OCI-LY1 (cell line): ENCODE measurements around the gene MBOAT1.

ENCODE experiments used
- H2AFZ ChIP-seq: fragments of 200-600 bp; sonication (generic), shearing (Covaris generic); 2 replicates; pipeline ENCODE4 v1.6.0; 2014; ENCODE audit warnings: antibody characterized with exemption, mild to moderate bottlenecking, low read length
- H3F3A ChIP-seq: fragments of 200-600 bp; sonication (generic), shearing (Covaris generic); 2 replicates; pipeline ENCODE4 v1.6.0; 2014; ENCODE audit warnings: mild to moderate bottlenecking, antibody characterized with exemption, low read length, moderate library complexity; ENCODE audit not compliant: insufficient read depth
- H3K27ac ChIP-seq: fragments of 200-600 bp; sonication (generic); 2 replicates; pipeline ENCODE4 v1.5.1; 2014; ENCODE audit warnings: low read length, mixed run types, mild to moderate bottlenecking, low read depth; ENCODE audit not compliant: poor library complexity, severe bottlenecking
- H3K27me3 ChIP-seq: fragments of 200-600 bp; sonication (generic); 2 replicates; pipeline ENCODE4 v1.6.0; 2014; ENCODE audit warnings: antibody characterized with exemption, mild to moderate bottlenecking, low read length, moderate library complexity; ENCODE audit not compliant: insufficient read depth
- H3K36me3 ChIP-seq: fragments of 200-600 bp; sonication (generic); 2 replicates; pipeline ENCODE4 v1.6.1; 2014; ENCODE audit warnings: mild to moderate bottlenecking, antibody characterized with exemption, low read length, moderate library complexity, mixed read lengths; ENCODE audit not compliant: insufficient read depth
- H3K4me1 ChIP-seq: fragments of 200-600 bp; sonication (generic); 2 replicates; pipeline ENCODE4 v1.5.1; 2014; ENCODE audit warnings: mild to moderate bottlenecking, low read length, moderate library complexity; ENCODE audit not compliant: insufficient read depth, severe bottlenecking
- H3K4me2 ChIP-seq: fragments of 200-600 bp; sonication (generic), shearing (Covaris generic); 2 replicates; pipeline ENCODE4 v1.6.1; 2014; ENCODE audit warnings: low read length
- H3K4me3 ChIP-seq: fragments of 200-600 bp; sonication (generic); 2 replicates; pipeline ENCODE4 v1.5.1; 2014; ENCODE audit warnings: low read length, low read depth, mild to moderate bottlenecking, mixed read lengths; ENCODE audit not compliant: poor library complexity, severe bottlenecking
- H3K79me2 ChIP-seq: fragments of 200-600 bp; shearing (Covaris generic); 2 replicates; pipeline ENCODE4 v1.6.1; 2016; ENCODE audit warnings: mixed run types, low read length, mixed read lengths; ENCODE audit not compliant: insufficient read depth
- H3K9ac ChIP-seq: fragments of 200-600 bp; sonication (generic), shearing (Covaris generic); 2 replicates; pipeline ENCODE4 v1.6.1; 2014; ENCODE audit warnings: mild to moderate bottlenecking, low read length, mixed read lengths
- H3K9me2 ChIP-seq: fragments of 200-600 bp; sonication (generic), shearing (Covaris generic); 2 replicates; pipeline ENCODE4 v1.6.1; 2014; ENCODE audit warnings: low read depth, mild to moderate bottlenecking, low read length, mixed read lengths
- H3K9me3 ChIP-seq: fragments of 200-600 bp; shearing (Covaris generic); 2 replicates; pipeline ENCODE4 v1.6.1; 2014; ENCODE audit warnings: low read length, mixed read lengths
- H4K20me1 ChIP-seq: fragments of 200-600 bp; sonication (generic), shearing (Covaris generic); 2 replicates; pipeline ENCODE4 v1.6.0; 2016; ENCODE audit warnings: mild to moderate bottlenecking, low read length; ENCODE audit not compliant: insufficient read depth
- EZH2 ChIP-seq: fragments of 200-600 bp; sonication (generic), shearing (Covaris generic); IDR thresholded peaks from 2 replicates; pipeline ENCODE4 v1.8.0; 2017; ENCODE audit warnings: borderline replicate concordance, mixed run types, mild to moderate bottlenecking, antibody characterized with exemption, low read length, moderate library complexity, mixed read lengths
- TF ChIP-seq, protein P1 (sequence below): fragments of 200-600 bp; sonication (generic), shearing (Covaris generic); IDR thresholded peaks from 2 replicates; pipeline ENCODE4 v1.5.1; 2017; ENCODE audit warnings: mild to moderate bottlenecking, antibody characterized with exemption, low read length, moderate library complexity, mixed read lengths

The MBOAT1 gene

GRCh38 chr6:20126102-20126752 is 86.0 kb downstream of the MBOAT1 start:
- H3K79me2 ChIP-seq = no peaks in the 10 kb centered on the region
- H3K9ac ChIP-seq = no peak overlapping the region
- no peaks in the 10 kb centered on the region for H3K36me3 ChIP-seq
- no peaks in the 10 kb centered on the region for H3K27me3 ChIP-seq
- H3K27ac ChIP-seq = no peak overlapping the region
- no peaks in the 10 kb centered on the region for H4K20me1 ChIP-seq
- no peak for TF ChIP-seq EZH2
- no peak overlapping the region for H2AFZ ChIP-seq
- no peak overlapping the region for H3K4me3 ChIP-seq
- no peaks in the 10 kb centered on the region for H3K4me1 ChIP-seq
- no peaks in the 10 kb centered on the region for H3K9me3 ChIP-seq
- no peaks in the 10 kb centered on the region for H3K9me2 ChIP-seq
- no peak overlapping the region for H3K4me2 ChIP-seq
- no peaks in the 10 kb centered on the region for H3F3A ChIP-seq

DNA sequence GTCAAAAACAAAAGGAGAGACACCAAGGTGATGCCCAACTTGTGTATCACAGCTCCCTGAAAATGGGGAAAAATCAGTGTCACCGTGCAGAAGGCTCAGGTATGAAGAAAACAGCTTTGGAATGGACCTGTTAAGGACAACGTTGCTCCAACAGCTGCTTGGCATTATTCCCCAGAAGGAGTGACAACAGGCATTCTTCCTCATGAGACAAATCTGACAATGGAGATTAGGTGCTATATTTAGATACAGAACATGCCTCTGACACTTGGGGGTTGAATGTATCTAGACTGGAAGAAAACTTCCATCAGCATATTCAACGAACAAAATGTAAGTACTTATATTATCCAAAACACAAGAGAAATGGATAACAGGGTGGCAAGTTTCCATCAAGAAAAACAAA is 87.7 kb downstream of the MBOAT1 start:
- TF ChIP-seq EZH2 = no peak
- TF ChIP-seq, protein P1, sequence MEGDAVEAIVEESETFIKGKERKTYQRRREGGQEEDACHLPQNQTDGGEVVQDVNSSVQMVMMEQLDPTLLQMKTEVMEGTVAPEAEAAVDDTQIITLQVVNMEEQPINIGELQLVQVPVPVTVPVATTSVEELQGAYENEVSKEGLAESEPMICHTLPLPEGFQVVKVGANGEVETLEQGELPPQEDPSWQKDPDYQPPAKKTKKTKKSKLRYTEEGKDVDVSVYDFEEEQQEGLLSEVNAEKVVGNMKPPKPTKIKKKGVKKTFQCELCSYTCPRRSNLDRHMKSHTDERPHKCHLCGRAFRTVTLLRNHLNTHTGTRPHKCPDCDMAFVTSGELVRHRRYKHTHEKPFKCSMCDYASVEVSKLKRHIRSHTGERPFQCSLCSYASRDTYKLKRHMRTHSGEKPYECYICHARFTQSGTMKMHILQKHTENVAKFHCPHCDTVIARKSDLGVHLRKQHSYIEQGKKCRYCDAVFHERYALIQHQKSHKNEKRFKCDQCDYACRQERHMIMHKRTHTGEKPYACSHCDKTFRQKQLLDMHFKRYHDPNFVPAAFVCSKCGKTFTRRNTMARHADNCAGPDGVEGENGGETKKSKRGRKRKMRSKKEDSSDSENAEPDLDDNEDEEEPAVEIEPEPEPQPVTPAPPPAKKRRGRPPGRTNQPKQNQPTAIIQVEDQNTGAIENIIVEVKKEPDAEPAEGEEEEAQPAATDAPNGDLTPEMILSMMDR = no peak
- Histone ChIP-seq H4K20me1 (no peaks in the 10 kb centered on the region), H3K79me2 (no peaks in the 10 kb centered on the region), H3K27me3 (no peaks in the 10 kb centered on the region), H3K4me2 (no peak overlapping the region), H2AFZ (no peak overlapping the region), H3K36me3 (no peaks in the 10 kb centered on the region), H3K9ac (no peak overlapping the region), H3K27ac (no peak overlapping the region), H3K9me2 (no peaks in the 10 kb centered on the region), H3K4me1 (no peaks in the 10 kb centered on the region), H3K9me3 (no peaks in the 10 kb centered on the region), H3F3A (no peaks in the 10 kb centered on the region), H3K4me3 (no peak overlapping the region)

DNA sequence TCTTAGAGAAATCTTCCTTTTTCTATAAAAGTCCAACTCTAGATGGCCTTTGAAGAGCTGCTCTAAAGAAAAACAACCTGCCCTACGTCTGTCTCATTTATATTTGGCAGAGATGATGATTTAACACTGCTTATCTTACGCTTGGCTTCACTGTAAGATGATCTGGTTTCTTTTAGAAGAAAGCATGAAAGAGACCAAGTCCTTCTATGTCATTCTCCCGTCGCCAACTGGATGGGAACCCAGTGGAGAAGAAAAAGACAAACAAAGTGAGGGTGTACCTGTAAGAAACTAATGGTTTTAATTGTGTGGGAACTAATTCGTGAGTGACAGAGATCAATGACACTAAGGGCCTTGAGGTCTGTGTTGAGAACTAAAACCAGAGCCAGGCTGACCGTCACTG is 92.8 kb downstream of the MBOAT1 start:
- no peak overlapping the region for H3K4me2 ChIP-seq
- H4K20me1 ChIP-seq = no peaks in the 10 kb centered on the region
- no peaks in the 10 kb centered on the region for H3K27me3 ChIP-seq
- no peaks in the 10 kb centered on the region for H3K36me3 ChIP-seq
- no peaks in the 10 kb centered on the region for H3K79me2 ChIP-seq
- no peaks in the 10 kb centered on the region for H3F3A ChIP-seq
- no peaks in the 10 kb centered on the region for H3K9me2 ChIP-seq
- TF ChIP-seq, protein P1 = no peak
- no peak for TF ChIP-seq EZH2
- H3K9ac ChIP-seq = no peak overlapping the region
- no peaks in the 10 kb centered on the region for H3K4me1 ChIP-seq
- H3K4me3 ChIP-seq = no peak overlapping the region
- H3K27ac ChIP-seq = no peak overlapping the region
- no peaks in the 10 kb centered on the region for H3K9me3 ChIP-seq
- no peak overlapping the region for H2AFZ ChIP-seq

GRCh38 chr6:20118892-20119291 is 93.4 kb downstream of the MBOAT1 start:
- no peaks in the 10 kb centered on the region for H4K20me1 ChIP-seq
- no peak overlapping the region for H3K9ac ChIP-seq
- H3F3A ChIP-seq = no peaks in the 10 kb centered on the region
- no peaks in the 10 kb centered on the region for H3K4me1 ChIP-seq
- H3K9me3 ChIP-seq = no peaks in the 10 kb centered on the region
- no peak overlapping the region for H3K27ac ChIP-seq
- H3K4me2 ChIP-seq = no peak overlapping the region
- no peak for TF ChIP-seq EZH2
- TF ChIP-seq, protein P1 = no peak
- no peak overlapping the region for H3K4me3 ChIP-seq
- H3K9me2 ChIP-seq = no peaks in the 10 kb centered on the region
- H3K27me3 ChIP-seq = no peaks in the 10 kb centered on the region
- no peaks in the 10 kb centered on the region for H3K36me3 ChIP-seq
- no peaks in the 10 kb centered on the region for H3K79me2 ChIP-seq
- no peak overlapping the region for H2AFZ ChIP-seq
